Osteoblast (primary cell): ENCODE data around the gene EFHC1. TPM values are rescaled to one million over a fixed set of nuclear protein-coding genes. Genes with fewer than 3 reads are reported as not detected.

Source experiments
- DNase-seq: peaks from one replicate; pipeline ENCODE4 v3.0.0; 2011; ENCODE audit warnings: low spot score, mixed read lengths; ENCODE audit not compliant: insufficient read length; ENCODE audit errors: missing footprints
- H2AFZ ChIP-seq: 2 replicates; pipeline ENCODE4 v1.6.0; 2011; ENCODE audit warnings: mild to moderate bottlenecking, low read length
- H3K27ac ChIP-seq: 2 replicates; pipeline ENCODE4 v1.5.1; 2011; ENCODE audit warnings: mild to moderate bottlenecking, low read depth, low read length, moderate library complexity
- H3K27me3 ChIP-seq: 2 replicates; pipeline ENCODE4 v1.6.0; 2012; ENCODE audit warnings: mild to moderate bottlenecking, control low read depth, inconsistent platforms, low read length, moderate library complexity; ENCODE audit not compliant: insufficient read depth
- H3K36me3 ChIP-seq: 2 replicates; pipeline ENCODE4 v1.5.1; 2011; ENCODE audit warnings: mild to moderate bottlenecking, low read length, control low read depth, moderate library complexity; ENCODE audit not compliant: insufficient read depth
- H3K4me1 ChIP-seq: 2 replicates; pipeline ENCODE4 v1.5.1; 2011; ENCODE audit warnings: mild to moderate bottlenecking, low read length, control low read depth, moderate library complexity; ENCODE audit not compliant: insufficient read depth
- H3K4me2 ChIP-seq: 2 replicates; pipeline ENCODE4 v1.6.0; 2011; ENCODE audit warnings: mild to moderate bottlenecking, low read length; ENCODE audit not compliant: insufficient read depth
- H3K4me3 ChIP-seq: fragments of 200-600 bp; sonication (generic); 3 replicates; pipeline ENCODE4 v1.5.1; 2012; ENCODE audit warnings: mild to moderate bottlenecking, low read length, inconsistent platforms; ENCODE audit not compliant: insufficient read depth
- H3K79me2 ChIP-seq: 2 replicates; pipeline ENCODE4 v1.6.0; 2012; ENCODE audit warnings: mild to moderate bottlenecking, low read length, control low read depth, inconsistent platforms; ENCODE audit not compliant: insufficient read depth
- H3K9me3 ChIP-seq: 2 replicates; pipeline ENCODE4 v1.5.1; 2011; ENCODE audit warnings: low read depth, low read length, control low read depth
- H4K20me1 ChIP-seq: 2 replicates; pipeline ENCODE4 v1.6.0; 2012; ENCODE audit warnings: mild to moderate bottlenecking, low read length, control low read depth; ENCODE audit not compliant: insufficient read depth
- CTCF ChIP-seq: IDR thresholded peaks from 2 replicates; pipeline ENCODE4 v1.5.1; 2011; ENCODE audit warnings: mild to moderate bottlenecking, low read depth, low read length, moderate library complexity; ENCODE audit errors: extremely low read depth
- total RNA-seq: library from RNA; depleted of rRNA; stranded (reverse); fragments of >200 nt; gene quantifications from 2 replicates; pipeline ENCODE4 v1.2.3, GENCODE V29; 2012

The EFHC1 gene
- total RNA-seq, 1 donor = 31.1 TPM

- no peak for DNase-seq
Observed at GRCh38 chr6:52545406-52546119, 125.4 kb downstream of the EFHC1 start.

GRCh38 chr6:52546192-52546591 is 126.0 kb downstream of the EFHC1 start:
- DNase-seq = no peak
- no peak overlapping the region for H3K4me3 ChIP-seq
- H3K9me3 ChIP-seq = no peaks in the 10 kb centered on the region
- peaks cover 59% of the 10 kb centered on the region for H3K36me3 ChIP-seq
- no peak overlapping the region for H2AFZ ChIP-seq
- H3K79me2 ChIP-seq = peaks cover 99% of the 10 kb centered on the region
- peak overlapping the region; percentile 15 for H3K4me2 ChIP-seq
- peaks cover 98% of the 10 kb centered on the region for H3K4me1 ChIP-seq
- peaks cover 5% of the 10 kb centered on the region for H4K20me1 ChIP-seq
- no peaks in the 10 kb centered on the region for H3K27me3 ChIP-seq
- peak overlapping the region; percentile 82 for H3K27ac ChIP-seq
- TF ChIP-seq CTCF = no peak

More at GRCh38 chr6:52545406-52546119, 125.4 kb downstream of the EFHC1 start:
- Histone ChIP-seq H3K4me2 (peak overlapping the region; percentile 15), H3K4me1 (peaks cover 98% of the 10 kb centered on the region), H3K27me3 (no peaks in the 10 kb centered on the region), H3K9me3 (no peaks in the 10 kb centered on the region), H3K4me3 (no peak overlapping the region), H2AFZ (no peak overlapping the region), H3K27ac (peak overlapping the region; percentile 82), H3K79me2 (peaks cover 99% of the 10 kb centered on the region), H4K20me1 (peaks cover 5% of the 10 kb centered on the region), H3K36me3 (peaks cover 55% of the 10 kb centered on the region)
- no peak for TF ChIP-seq CTCF

- Histone ChIP-seq H3K9me3 (no peaks in the 10 kb centered on the region), H3K27me3 (no peaks in the 10 kb centered on the region), H3K4me3 (no peak overlapping the region), H3K27ac (peak overlapping the region; percentile 82), H2AFZ (no peak overlapping the region), H4K20me1 (peaks cover 5% of the 10 kb centered on the region), H3K79me2 (peaks cover 99% of the 10 kb centered on the region), H3K36me3 (peaks cover 56% of the 10 kb centered on the region), H3K4me2 (no peak overlapping the region), H3K4me1 (peaks cover 98% of the 10 kb centered on the region)
- DNase-seq = no peak
- TF ChIP-seq CTCF = no peak
Observed at GRCh38 chr6:52546678-52547077, 126.5 kb downstream of the EFHC1 start.

GRCh38 chr6:52547647-52548352 is 127.7 kb downstream of the EFHC1 start:
- H3K4me1 ChIP-seq = peaks cover 99% of the 10 kb centered on the region
- peaks cover 9% of the 10 kb centered on the region for H4K20me1 ChIP-seq
- TF ChIP-seq CTCF = no peak
- no peak overlapping the region for H2AFZ ChIP-seq
- H3K36me3 ChIP-seq = peaks cover 47% of the 10 kb centered on the region
- H3K79me2 ChIP-seq = peaks cover 99% of the 10 kb centered on the region
- no peaks in the 10 kb centered on the region for H3K27me3 ChIP-seq
- no peak for DNase-seq
- H3K27ac ChIP-seq = peak overlapping the region; percentile 82
- H3K9me3 ChIP-seq = no peaks in the 10 kb centered on the region
- H3K4me3 ChIP-seq = no peak overlapping the region
- peak overlapping the region; percentile 25 for H3K4me2 ChIP-seq
